Measurements from ENCODE around the gene CIC. TPM values are rescaled to one million over a fixed set of nuclear protein-coding genes. Genes with fewer than 3 reads are reported as not detected.

The CIC gene
- total RNA-seq, 4 donors from 2014 or later = 50.6 to 98.3 (median 56.9) TPM

- no peak for DNase-seq
- H3K4me1 ChIP-seq = peaks cover 19 to 54% of the 10 kb centered on the region in 2 donors
- WGBS, 2 donors = 84 to 87% methylated on average over 7 of the region's 7 CpGs
- TF ChIP-seq POLR2A (IDR thresholded peaks at IDR 0.05) = no peak
- TF ChIP-seq CTCF (IDR thresholded peaks at IDR 0.05) = no peak
- no peaks in the 10 kb centered on the region for H3K9me3 ChIP-seq
- peak overlapping the region in 1 of 3 donors; percentile 17 for H3K27ac ChIP-seq
- intact Hi-C loops (cut with DNase I) = loop anchor here (5.0 kb wide), 1 partner anchor 50 kb away; no protein-coding TSS in a partner anchor
- H3K36me3 ChIP-seq = peaks cover 0 to 12% of the 10 kb centered on the region in 2 donors
- H3K4me3 ChIP-seq (replicated peaks in 1 of 3) = no peak overlapping the region
- H3K27me3 ChIP-seq = no peaks in the 10 kb centered on the region
Measured at GRCh38 chr19:42246922-42247639, 22.0 kb upstream of the CIC start.

- WGBS, 2 donors = 90 to 92% methylated on average over 6 of the region's 6 CpGs
- DNase-seq = no peak
- TF ChIP-seq CTCF (IDR thresholded peaks at IDR 0.05) = no peak
- no peak for TF ChIP-seq POLR2A (IDR thresholded peaks at IDR 0.05)
- intact Hi-C loops (cut with DNase I) = loop anchor here (5.0 kb wide), 1 partner anchor 50 kb away; no protein-coding TSS in a partner anchor
- no peaks in the 10 kb centered on the region for H3K9me3 ChIP-seq
- peaks cover 0 to 12% of the 10 kb centered on the region in 2 donors for H3K36me3 ChIP-seq
- H3K4me3 ChIP-seq (replicated peaks in 1 of 3) = no peak overlapping the region
- H3K27me3 ChIP-seq = no peaks in the 10 kb centered on the region
- peaks cover 26 to 60% of the 10 kb centered on the region in 2 donors for H3K4me1 ChIP-seq
- H3K27ac ChIP-seq = peak overlapping the region in 2 of 3 donors; percentile 17 to 23
Measured at GRCh38 chr19:42247640-42248199, 21.3 kb upstream of the CIC start.

GRCh38 chr19:42248270-42249148 lies 20.5 kb upstream of the CIC start:
- Histone ChIP-seq H3K4me1 (peaks cover 29 to 63% of the 10 kb centered on the region in 2 donors), H3K4me3 (replicated peaks in 1 of 3) (no peak overlapping the region), H3K27me3 (no peaks in the 10 kb centered on the region), H3K27ac (peak overlapping the region in 1 of 3 donors; percentile 23), H3K9me3 (no peaks in the 10 kb centered on the region), H3K36me3 (peaks cover 0 to 12% of the 10 kb centered on the region in 2 donors)
- TF ChIP-seq CTCF (IDR thresholded peaks at IDR 0.05) (no peak), POLR2A (IDR thresholded peaks at IDR 0.05) (no peak)
- 90 to 91% methylated on average over 36 to 37 of the region's 41 CpGs for WGBS, 2 donors
- intact Hi-C loops (cut with DNase I) = loop anchor here (5.0 kb wide), 1 partner anchor 49 kb away; no protein-coding TSS in a partner anchor
- DNase-seq = no peak

GRCh38 chr19:42249149-42249750 lies 19.8 kb upstream of the CIC start:
- intact Hi-C loops (cut with DNase I) = loop anchor here (5.0 kb wide), 1 partner anchor 48 kb away; no protein-coding TSS in a partner anchor
- H3K36me3 ChIP-seq = peaks cover 0 to 12% of the 10 kb centered on the region in 2 donors
- no peak for DNase-seq
- no peak overlapping the region for H3K4me3 ChIP-seq (replicated peaks in 1 of 3)
- WGBS, 2 donors = 90 to 91% methylated on average over 32 to 36 of the region's 36 CpGs
- H3K27me3 ChIP-seq = no peaks in the 10 kb centered on the region
- TF ChIP-seq CTCF (IDR thresholded peaks at IDR 0.05) (no peak), POLR2A (IDR thresholded peaks at IDR 0.05) (no peak)
- no peaks in the 10 kb centered on the region for H3K9me3 ChIP-seq
- no peak overlapping the region for H3K27ac ChIP-seq
- H3K4me1 ChIP-seq = peaks cover 22 to 57% of the 10 kb centered on the region in 2 donors
